Measurements from ENCODE around the gene OSGIN1.

Gene OSGIN1

GRCh38 chr16:83968891-83969649 is 16.0 kb downstream of the OSGIN1 start:
- Histone ChIP-seq H2BK15ac (replicated peaks; ENCODE audit: low read depth) (no peak overlapping the region), H2BK120ac (ENCODE audit: low read depth, low read length) (no peak overlapping the region), H2BK5ac (ENCODE audit: low read length) (no peak overlapping the region), H3K23ac (ENCODE audit: low read length) (no peak overlapping the region), H3K79me1 (ENCODE audit: low read length) (no peaks in the 10 kb centered on the region), H3K4me2 (ENCODE audit: low read length) (peak overlapping the region; percentile 29), H3K79me2 (ENCODE audit: control insufficient read depth, insufficient read depth, low read length) (no peaks in the 10 kb centered on the region), H3K9ac (ENCODE audit: low read length) (peak overlapping the region; percentile 21), H3K56ac (ENCODE audit: low read length) (peak overlapping the region; percentile 56), H3K4me3 (ENCODE audit: low read length) (no peak overlapping the region), H3K4me1 (ENCODE audit: control insufficient read depth, low read depth, low read length) (no peaks in the 10 kb centered on the region), H4K5ac (ENCODE audit: low read length) (no peak overlapping the region), H3K36me3 (ENCODE audit: control insufficient read depth, insufficient read depth, low read length) (no peaks in the 10 kb centered on the region), H3K27me3 (ENCODE audit: insufficient read depth, low read length, poor library complexity) (peaks cover 3% of the 10 kb centered on the region), H3K18ac (ENCODE audit: low read length) (no peak overlapping the region), H3K27ac (ENCODE audit: low read depth, low read length) (no peak overlapping the region), H3K4ac (ENCODE audit: low read depth, low read length) (no peak overlapping the region), H2AK5ac (ENCODE audit: low read length) (no peak overlapping the region), H4K8ac (ENCODE audit: low read depth, low read length) (no peak overlapping the region)
- no peak for DNase-seq
- WGBS (ENCODE audit: extremely low coverage, insufficient coverage, low lambda C conversion rate): no CpG with 5 or more reads among the region's 45 CpGs

GRCh38 chr16:83969771-83970429 is 16.9 kb downstream of the OSGIN1 start:
- no peak overlapping the region for H3K9ac ChIP-seq (ENCODE audit: low read length)
- no CpG with 5 or more reads among the region's 18 CpGs for WGBS (ENCODE audit: extremely low coverage, insufficient coverage, low lambda C conversion rate)
- H3K36me3 ChIP-seq (ENCODE audit: control insufficient read depth, insufficient read depth, low read length): no peaks in the 10 kb centered on the region
- no peak overlapping the region for H4K5ac ChIP-seq (ENCODE audit: low read length)
- H2BK5ac ChIP-seq (ENCODE audit: low read length): no peak overlapping the region
- no peaks in the 10 kb centered on the region for H3K79me1 ChIP-seq (ENCODE audit: low read length)
- no peak overlapping the region for H3K56ac ChIP-seq (ENCODE audit: low read length)
- H3K4me3 ChIP-seq (ENCODE audit: low read length): no peak overlapping the region
- no peaks in the 10 kb centered on the region for H3K4me1 ChIP-seq (ENCODE audit: control insufficient read depth, low read depth, low read length)
- no peak overlapping the region for H2BK15ac ChIP-seq (replicated peaks; ENCODE audit: low read depth)
- peaks cover 3% of the 10 kb centered on the region for H3K27me3 ChIP-seq (ENCODE audit: insufficient read depth, low read length, poor library complexity)
- no peak for DNase-seq
- no peak overlapping the region for H4K8ac ChIP-seq (ENCODE audit: low read depth, low read length)
- no peaks in the 10 kb centered on the region for H3K79me2 ChIP-seq (ENCODE audit: control insufficient read depth, insufficient read depth, low read length)
- no peak overlapping the region for H3K27ac ChIP-seq (ENCODE audit: low read depth, low read length)
- no peak overlapping the region for H2AK5ac ChIP-seq (ENCODE audit: low read length)
- H3K23ac ChIP-seq (ENCODE audit: low read length): no peak overlapping the region
- H3K4ac ChIP-seq (ENCODE audit: low read depth, low read length): no peak overlapping the region
- no peak overlapping the region for H3K18ac ChIP-seq (ENCODE audit: low read length)
- no peak overlapping the region for H3K4me2 ChIP-seq (ENCODE audit: low read length)
- no peak overlapping the region for H2BK120ac ChIP-seq (ENCODE audit: low read depth, low read length)

GRCh38 chr16:83970430-83970815 is 17.4 kb downstream of the OSGIN1 start:
- no CpG with 5 or more reads among the region's 6 CpGs for WGBS (ENCODE audit: extremely low coverage, insufficient coverage, low lambda C conversion rate)
- Histone ChIP-seq H3K18ac (ENCODE audit: low read length) (no peak overlapping the region), H4K5ac (ENCODE audit: low read length) (no peak overlapping the region), H3K27ac (ENCODE audit: low read depth, low read length) (no peak overlapping the region), H2BK5ac (ENCODE audit: low read length) (no peak overlapping the region), H3K79me2 (ENCODE audit: control insufficient read depth, insufficient read depth, low read length) (no peaks in the 10 kb centered on the region), H3K4me3 (ENCODE audit: low read length) (no peak overlapping the region), H3K4me1 (ENCODE audit: control insufficient read depth, low read depth, low read length) (no peaks in the 10 kb centered on the region), H3K27me3 (ENCODE audit: insufficient read depth, low read length, poor library complexity) (peaks cover 3% of the 10 kb centered on the region), H3K4me2 (ENCODE audit: low read length) (no peak overlapping the region), H2BK15ac (replicated peaks; ENCODE audit: low read depth) (no peak overlapping the region), H3K36me3 (ENCODE audit: control insufficient read depth, insufficient read depth, low read length) (no peaks in the 10 kb centered on the region), H3K9ac (ENCODE audit: low read length) (no peak overlapping the region), H2BK120ac (ENCODE audit: low read depth, low read length) (no peak overlapping the region), H4K8ac (ENCODE audit: low read depth, low read length) (no peak overlapping the region), H3K23ac (ENCODE audit: low read length) (no peak overlapping the region), H3K4ac (ENCODE audit: low read depth, low read length) (no peak overlapping the region), H3K56ac (ENCODE audit: low read length) (no peak overlapping the region), H2AK5ac (ENCODE audit: low read length) (no peak overlapping the region), H3K79me1 (ENCODE audit: low read length) (no peaks in the 10 kb centered on the region)
- DNase-seq: no peak

GRCh38 chr16:83971165-83972130 is 18.4 kb downstream of the OSGIN1 start:
- no peaks in the 10 kb centered on the region for H3K79me1 ChIP-seq (ENCODE audit: low read length)
- H2BK120ac ChIP-seq (ENCODE audit: low read depth, low read length): no peak overlapping the region
- H4K8ac ChIP-seq (ENCODE audit: low read depth, low read length): no peak overlapping the region
- H2AK5ac ChIP-seq (ENCODE audit: low read length): no peak overlapping the region
- no peaks in the 10 kb centered on the region for H3K4me1 ChIP-seq (ENCODE audit: control insufficient read depth, low read depth, low read length)
- no peak overlapping the region for H3K4me2 ChIP-seq (ENCODE audit: low read length)
- H3K56ac ChIP-seq (ENCODE audit: low read length): peak overlapping the region; percentile 42
- H2BK5ac ChIP-seq (ENCODE audit: low read length): no peak overlapping the region
- no CpG with 5 or more reads among the region's 27 CpGs for WGBS (ENCODE audit: extremely low coverage, insufficient coverage, low lambda C conversion rate)
- H2BK15ac ChIP-seq (replicated peaks; ENCODE audit: low read depth): no peak overlapping the region
- H3K79me2 ChIP-seq (ENCODE audit: control insufficient read depth, insufficient read depth, low read length): no peaks in the 10 kb centered on the region
- H3K18ac ChIP-seq (ENCODE audit: low read length): no peak overlapping the region
- H4K5ac ChIP-seq (ENCODE audit: low read length): no peak overlapping the region
- no peak overlapping the region for H3K23ac ChIP-seq (ENCODE audit: low read length)
- no peak overlapping the region for H3K4ac ChIP-seq (ENCODE audit: low read depth, low read length)
- no peaks in the 10 kb centered on the region for H3K36me3 ChIP-seq (ENCODE audit: control insufficient read depth, insufficient read depth, low read length)
- no peak overlapping the region for H3K9ac ChIP-seq (ENCODE audit: low read length)
- DNase-seq: no peak
- no peak overlapping the region for H3K4me3 ChIP-seq (ENCODE audit: low read length)
- no peak overlapping the region for H3K27ac ChIP-seq (ENCODE audit: low read depth, low read length)
- peaks cover 3% of the 10 kb centered on the region for H3K27me3 ChIP-seq (ENCODE audit: insufficient read depth, low read length, poor library complexity)

- DNase-seq: no peak
Measured at GRCh38 chr16:83972256-83973008, 19.4 kb downstream of the OSGIN1 start.

More at GRCh38 chr16:83972256-83973008, 19.4 kb downstream of the OSGIN1 start:
- H2BK15ac ChIP-seq (replicated peaks; ENCODE audit: low read depth): no peak overlapping the region
- H3K56ac ChIP-seq (ENCODE audit: low read length): no peak overlapping the region
- no peak overlapping the region for H2AK5ac ChIP-seq (ENCODE audit: low read length)
- no peaks in the 10 kb centered on the region for H3K36me3 ChIP-seq (ENCODE audit: control insufficient read depth, insufficient read depth, low read length)
- no peak overlapping the region for H4K5ac ChIP-seq (ENCODE audit: low read length)
- no peak overlapping the region for H3K4me2 ChIP-seq (ENCODE audit: low read length)
- WGBS (ENCODE audit: extremely low coverage, insufficient coverage, low lambda C conversion rate): no CpG with 5 or more reads among the region's 19 CpGs
- H3K27ac ChIP-seq (ENCODE audit: low read depth, low read length): no peak overlapping the region
- H2BK5ac ChIP-seq (ENCODE audit: low read length): no peak overlapping the region
- no peaks in the 10 kb centered on the region for H3K4me1 ChIP-seq (ENCODE audit: control insufficient read depth, low read depth, low read length)
- no peak overlapping the region for H3K18ac ChIP-seq (ENCODE audit: low read length)
- no peak overlapping the region for H3K4ac ChIP-seq (ENCODE audit: low read depth, low read length)
- H2BK120ac ChIP-seq (ENCODE audit: low read depth, low read length): no peak overlapping the region
- H3K9ac ChIP-seq (ENCODE audit: low read length): no peak overlapping the region
- no peak overlapping the region for H4K8ac ChIP-seq (ENCODE audit: low read depth, low read length)
- no peak overlapping the region for H3K23ac ChIP-seq (ENCODE audit: low read length)
- peaks cover 3% of the 10 kb centered on the region for H3K27me3 ChIP-seq (ENCODE audit: insufficient read depth, low read length, poor library complexity)
- no peaks in the 10 kb centered on the region for H3K79me1 ChIP-seq (ENCODE audit: low read length)
- H3K79me2 ChIP-seq (ENCODE audit: control insufficient read depth, insufficient read depth, low read length): no peaks in the 10 kb centered on the region
- H3K4me3 ChIP-seq (ENCODE audit: low read length): no peak overlapping the region

All from mesendoderm (in vitro differentiated cells).